AG09319 (cell line): ENCODE results near the gene RBMS3.

ENCODE experiments used
- DNase-seq: peaks from one replicate; pipeline ENCODE4 v3.0.0-alpha.2; 2010; ENCODE audit warnings: low read depth; ENCODE audit errors: extremely low read depth
- CTCF ChIP-seq: IDR thresholded peaks from 2 replicates; pipeline ENCODE4 v1.5.1; 2011; ENCODE audit warnings: low read depth, mild to moderate bottlenecking, inconsistent platforms, low read length, moderate library complexity

RBMS3 gene

GRCh38 chr3:29536016-29536758 is 255.3 kb downstream of the RBMS3 start:
- DNase-seq = no peak
- TF ChIP-seq CTCF = no peak

DNA sequence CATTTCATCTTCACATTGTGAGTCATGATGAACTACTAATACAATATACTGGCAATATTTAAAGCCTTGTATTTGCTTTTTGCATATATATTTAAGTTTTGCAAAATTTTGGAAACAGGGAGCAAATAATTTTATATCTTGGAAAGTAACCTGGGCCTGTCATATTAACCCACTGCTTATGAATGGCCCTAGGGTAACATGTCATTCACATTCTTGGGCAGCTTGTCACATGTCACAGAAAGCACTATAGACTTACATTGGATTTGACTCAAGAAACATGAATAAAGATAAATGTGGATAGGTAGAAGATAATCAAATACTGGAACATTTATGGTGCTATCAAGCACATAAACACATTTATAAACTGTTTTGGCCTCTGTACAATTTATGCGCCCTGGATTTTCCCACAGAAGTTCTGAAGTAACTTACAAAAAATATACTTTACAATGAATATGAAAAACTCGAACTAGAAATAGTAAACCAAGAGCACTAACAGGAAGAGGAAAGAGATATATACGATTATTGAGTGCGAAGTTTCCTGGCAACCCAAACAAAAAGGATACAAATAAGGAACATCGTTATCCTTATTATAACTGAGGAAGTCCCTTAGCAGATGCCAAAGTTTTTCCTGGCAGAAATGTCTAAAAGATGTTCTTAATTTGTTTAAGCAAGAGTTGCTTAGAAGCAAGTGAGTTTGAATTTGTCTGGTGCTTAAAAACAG is 257.2 kb downstream of the RBMS3 start:
- TF ChIP-seq CTCF = no peak
- no peak for DNase-seq

DNA sequence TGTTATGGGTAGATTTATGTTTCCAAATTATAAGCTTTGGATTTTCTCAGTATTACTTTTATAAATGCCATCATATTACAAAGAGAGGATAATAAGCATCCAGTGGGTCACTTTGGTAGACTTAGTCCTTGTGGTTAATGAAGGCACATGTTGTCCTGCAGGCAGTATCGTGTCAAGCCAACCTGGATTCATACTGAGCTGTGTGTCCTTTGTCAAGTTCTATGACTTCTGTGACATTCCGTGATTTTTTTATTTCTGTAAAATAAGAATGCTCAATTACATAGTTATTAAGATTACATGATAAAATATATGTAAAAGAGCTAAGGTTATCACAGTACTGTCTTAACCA is 257.7 kb downstream of the RBMS3 start:
- DNase-seq = no peak
- TF ChIP-seq CTCF = no peak

GRCh38 chr3:29540544-29540943 is 259.7 kb downstream of the RBMS3 start:
- DNase-seq = no peak

DNA sequence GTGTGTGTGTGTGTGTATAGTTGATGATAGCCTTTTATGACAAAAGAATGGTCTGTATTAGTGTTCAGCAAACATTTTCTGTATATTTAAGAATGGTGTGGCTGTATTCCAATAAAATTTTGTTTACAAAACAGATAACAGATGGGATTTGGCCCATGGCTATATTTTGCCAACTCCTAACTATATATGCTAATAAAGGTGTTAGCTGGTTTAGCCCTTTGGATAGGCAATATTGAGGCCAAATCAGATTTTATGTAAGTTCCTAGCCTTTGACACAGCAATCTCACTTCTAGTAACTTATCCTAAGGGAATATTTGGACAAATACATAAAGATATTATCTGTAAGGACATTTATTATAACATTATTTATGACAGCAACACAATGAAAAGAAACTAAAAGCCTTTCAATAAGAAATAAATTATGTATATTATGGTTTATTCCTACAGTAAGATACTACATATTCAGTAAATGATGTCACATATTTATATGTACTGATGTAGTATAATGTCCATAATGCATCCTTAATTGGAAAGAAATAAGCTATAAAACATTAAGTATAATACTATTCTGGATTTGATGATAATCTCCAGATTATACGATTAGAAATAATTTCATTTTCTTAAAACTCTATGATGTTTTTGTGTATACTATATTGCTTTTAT is 264.0 kb downstream of the RBMS3 start:
- TF ChIP-seq CTCF = no peak
- DNase-seq = no peak

More at GRCh38 chr3:29540544-29540943, 259.7 kb downstream of the RBMS3 start:
- no peak for TF ChIP-seq CTCF

GRCh38 chr3:29545615-29546014 is 264.7 kb downstream of the RBMS3 start:
- TF ChIP-seq CTCF = no peak

GRCh38 chr3:29552051-29552450 is 271.2 kb downstream of the RBMS3 start:
- no peak for TF ChIP-seq CTCF
- no peak for DNase-seq

More at GRCh38 chr3:29545615-29546014, 264.7 kb downstream of the RBMS3 start:
- no peak for DNase-seq
